HG03280 (cell line): ENCODE results near the gene INSYN2A.

Experiments
- ATAC-seq: cut with Tn5 transposase; IDR thresholded peaks from one replicate; pipeline ENCODE4 v1.9.1; 2021; ENCODE audit warnings: mild to moderate bottlenecking, moderate library complexity; ENCODE audit not compliant: unreplicated experiment

Gene INSYN2A

DNA sequence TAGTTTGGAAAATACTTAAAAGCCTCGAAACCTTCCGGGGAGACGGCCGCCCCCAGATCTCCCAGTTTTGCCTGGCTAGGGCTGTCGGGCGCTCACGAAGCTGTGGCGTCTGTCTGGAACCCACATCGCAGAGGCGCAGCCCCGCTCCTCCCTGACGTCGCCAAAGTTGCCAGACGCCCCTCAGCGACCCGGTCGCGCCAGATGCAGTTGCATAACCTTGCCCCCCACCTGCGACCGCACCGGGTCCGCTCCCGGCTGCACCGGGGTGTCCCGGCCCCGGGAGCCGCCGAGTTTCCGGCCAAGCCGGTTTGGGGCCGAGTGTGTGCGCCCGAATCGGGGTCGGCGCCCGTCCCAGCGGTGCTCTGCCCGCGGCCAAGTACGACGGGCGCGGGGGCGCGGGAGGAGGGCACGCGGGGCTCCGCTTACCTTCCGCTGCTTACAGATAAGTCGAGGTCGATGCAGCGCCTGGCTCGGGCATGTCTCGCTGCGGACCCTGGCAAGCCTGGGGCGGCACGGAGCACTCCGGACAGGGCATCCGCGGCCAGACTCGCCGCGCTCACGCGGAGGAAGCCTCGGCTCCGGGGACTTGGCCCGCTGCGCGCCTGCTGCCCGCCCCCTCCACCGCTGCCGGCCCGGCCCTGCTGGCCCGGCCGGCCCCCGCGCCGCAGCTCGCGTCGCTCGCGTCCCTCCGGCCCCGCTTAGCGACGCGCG is 665 bp downstream of the INSYN2A start:
- no peak for ATAC-seq

DNA sequence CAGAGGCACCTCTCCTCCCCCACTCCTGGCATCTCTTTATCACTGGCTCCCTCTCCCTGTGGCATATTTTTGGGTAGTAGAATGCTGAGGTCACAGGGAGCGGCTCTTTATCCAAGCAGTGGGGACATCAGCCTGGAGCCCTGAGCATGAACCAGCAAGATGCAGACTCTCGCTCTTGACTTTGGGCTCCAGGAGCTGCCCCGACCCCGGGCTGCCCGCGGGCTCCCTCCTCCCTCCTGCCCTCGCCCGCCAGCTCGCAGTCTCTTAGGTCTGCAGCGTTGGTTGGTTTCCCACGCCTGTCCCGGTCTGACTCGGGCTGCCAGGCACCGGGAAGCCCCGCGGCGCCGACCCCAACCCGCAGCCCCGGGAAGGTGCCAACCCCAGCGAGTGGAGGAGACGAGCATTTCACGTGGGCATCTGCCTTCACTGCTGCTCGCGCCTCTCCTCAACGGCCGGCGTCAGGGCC is 1.3 kb downstream of the INSYN2A start:
- no peak for ATAC-seq

DNA sequence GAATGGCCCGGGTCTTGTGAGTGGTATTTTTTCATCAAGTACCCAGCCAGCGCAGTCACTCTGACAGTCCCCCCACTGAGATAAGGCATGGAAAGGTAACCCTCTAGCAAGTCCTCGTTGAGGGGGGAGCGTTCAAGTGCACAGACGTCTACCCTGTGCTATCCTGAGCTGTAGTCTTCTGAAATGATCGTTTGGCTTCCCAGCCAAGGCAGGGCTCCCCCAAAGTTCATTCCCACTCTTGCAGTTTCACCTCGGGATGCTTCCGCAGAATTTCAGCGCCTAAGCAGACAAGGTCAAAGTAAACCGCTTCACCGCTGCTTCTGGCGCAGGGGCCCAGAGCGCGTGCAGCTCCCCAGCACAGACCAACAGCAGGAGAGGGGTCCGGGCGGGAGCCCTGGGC is 1.8 kb downstream of the INSYN2A start:
- ATAC-seq, result no peak

DNA sequence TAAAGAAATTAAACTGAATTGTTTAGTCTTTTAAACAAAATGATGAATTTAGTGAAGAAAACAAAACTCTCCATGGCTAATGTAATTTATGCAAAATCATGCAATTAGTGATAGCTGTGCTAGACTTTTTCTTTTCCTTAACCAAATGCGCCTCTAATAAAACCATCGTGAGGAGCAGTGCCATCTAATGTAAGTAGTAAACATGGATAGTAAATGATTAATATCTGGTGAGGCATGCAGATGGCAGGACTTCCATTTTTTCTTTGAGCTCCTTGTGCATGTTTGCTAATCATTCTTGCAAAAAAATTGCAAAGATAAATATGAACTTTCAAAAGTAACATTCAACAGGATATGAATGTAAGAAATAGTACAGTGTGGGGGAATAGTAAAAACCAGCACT is 2.3 kb downstream of the INSYN2A start:
- no peak for ATAC-seq

DNA sequence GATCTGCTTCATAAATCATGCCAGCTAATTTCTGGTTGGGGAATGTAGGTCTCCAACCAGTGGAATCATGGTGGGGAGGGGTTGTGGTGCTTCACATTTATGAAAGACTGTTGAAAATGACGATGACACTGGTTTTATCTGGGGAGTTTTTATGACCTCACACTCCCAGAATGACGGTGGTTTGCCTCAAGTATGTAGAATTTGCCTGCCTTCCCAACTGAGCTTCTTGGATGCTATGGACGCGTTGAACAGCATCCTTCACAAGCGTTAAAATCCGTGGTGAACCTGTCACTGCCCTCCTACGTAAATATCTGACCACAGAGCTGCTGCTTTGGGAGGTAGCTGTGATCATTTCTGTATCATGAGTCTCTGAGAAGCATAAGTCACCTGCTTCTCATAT is 3.3 kb downstream of the INSYN2A start:
- ATAC-seq, result no peak

DNA sequence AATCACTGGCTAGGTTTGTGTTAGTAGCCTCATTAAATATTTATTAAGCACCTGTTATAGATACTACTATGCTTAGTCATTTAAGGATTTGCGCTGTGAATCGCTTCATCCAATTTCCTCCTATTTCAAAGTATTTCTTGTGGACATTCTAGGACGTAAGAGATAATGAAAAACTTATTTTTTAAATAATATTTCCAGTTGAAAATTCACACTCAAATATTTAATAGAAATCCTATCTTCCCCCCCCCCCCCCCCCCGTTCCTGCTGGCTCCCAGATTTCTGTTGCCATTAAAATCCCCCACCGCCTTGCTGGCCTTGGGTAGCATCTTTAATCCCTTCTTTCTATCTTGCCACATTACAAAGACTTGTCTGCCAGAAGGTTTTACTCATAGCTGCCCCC is 6.0 kb downstream of the INSYN2A start:
- no peak for ATAC-seq

DNA sequence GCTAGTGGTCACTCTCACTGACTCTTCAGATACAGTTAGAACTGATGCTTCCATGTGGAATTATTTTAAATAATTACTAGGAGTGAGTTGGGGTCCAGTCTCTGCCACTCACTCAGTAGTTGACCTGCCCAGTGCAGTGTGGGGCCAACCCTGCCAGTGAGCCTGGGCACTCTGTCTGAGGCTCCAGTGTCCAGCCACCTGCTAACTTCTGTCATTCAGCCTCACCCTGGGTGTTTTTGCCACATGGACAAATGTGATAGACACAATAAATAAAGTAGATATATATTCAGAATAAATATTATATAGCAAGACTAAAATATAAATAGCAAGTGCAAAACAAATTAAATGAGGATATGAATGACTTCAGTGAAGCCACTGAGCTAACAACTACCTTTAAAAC is 7.2 kb downstream of the INSYN2A start:
- no peak for ATAC-seq

DNA sequence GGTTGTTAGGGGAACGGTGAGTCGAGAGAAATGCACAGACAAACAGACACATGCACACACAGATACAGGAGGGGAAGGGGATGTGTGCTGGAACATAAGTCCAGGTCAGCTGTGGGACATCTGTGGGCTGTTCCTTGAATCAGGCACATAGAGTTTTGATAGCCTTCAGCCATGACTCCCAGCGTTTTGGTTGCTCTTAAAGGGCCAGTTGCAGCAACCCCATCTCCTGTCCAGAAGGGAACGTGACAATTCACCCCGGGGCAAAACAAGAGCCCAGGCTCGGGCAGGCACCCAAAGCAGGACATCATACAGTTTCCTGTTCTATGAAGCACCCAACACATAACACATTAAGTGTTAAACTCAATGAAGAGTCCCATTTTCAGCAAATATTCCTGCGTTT is 9.6 kb downstream of the INSYN2A start:
- ATAC-seq, result no peak

DNA sequence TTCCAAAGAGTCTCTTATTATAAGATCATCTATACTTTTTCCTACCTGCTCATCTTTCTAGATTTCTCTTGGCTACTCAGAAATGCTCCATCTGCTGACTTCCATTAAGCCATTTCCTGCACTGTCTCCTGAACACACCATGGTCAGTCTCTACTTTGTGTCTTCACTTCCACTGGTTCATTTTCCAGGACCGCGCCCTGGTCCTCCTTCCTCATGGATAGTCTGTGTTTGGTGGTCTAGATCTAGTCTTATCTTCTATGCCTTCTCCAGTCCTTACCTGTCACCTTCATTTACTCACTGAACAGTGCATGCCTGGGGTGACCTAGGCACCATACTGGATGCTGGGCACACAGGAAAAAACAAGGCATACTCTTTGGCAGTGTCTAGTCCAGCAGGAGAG is 11.8 kb downstream of the INSYN2A start:
- no peak for ATAC-seq

DNA sequence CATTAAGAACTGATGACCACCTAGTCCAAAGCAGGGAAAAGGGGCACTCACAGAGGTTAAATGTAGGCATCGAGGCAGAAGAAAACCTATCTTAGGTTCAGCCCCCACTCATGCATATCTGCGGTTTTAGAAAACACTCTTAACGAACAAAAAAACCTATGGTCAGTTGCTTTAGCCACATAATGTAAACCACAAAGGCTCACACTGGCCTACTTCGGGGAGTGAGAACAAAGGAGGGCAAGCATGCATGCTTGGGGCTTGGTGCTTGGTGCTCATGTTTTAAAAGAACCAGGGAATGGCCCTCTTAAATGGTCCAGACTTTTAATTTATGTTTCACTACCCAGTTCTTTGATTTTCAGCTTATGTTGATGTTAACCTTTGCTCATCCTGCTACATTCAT is 14.2 kb downstream of the INSYN2A start:
- no peak for ATAC-seq

DNA sequence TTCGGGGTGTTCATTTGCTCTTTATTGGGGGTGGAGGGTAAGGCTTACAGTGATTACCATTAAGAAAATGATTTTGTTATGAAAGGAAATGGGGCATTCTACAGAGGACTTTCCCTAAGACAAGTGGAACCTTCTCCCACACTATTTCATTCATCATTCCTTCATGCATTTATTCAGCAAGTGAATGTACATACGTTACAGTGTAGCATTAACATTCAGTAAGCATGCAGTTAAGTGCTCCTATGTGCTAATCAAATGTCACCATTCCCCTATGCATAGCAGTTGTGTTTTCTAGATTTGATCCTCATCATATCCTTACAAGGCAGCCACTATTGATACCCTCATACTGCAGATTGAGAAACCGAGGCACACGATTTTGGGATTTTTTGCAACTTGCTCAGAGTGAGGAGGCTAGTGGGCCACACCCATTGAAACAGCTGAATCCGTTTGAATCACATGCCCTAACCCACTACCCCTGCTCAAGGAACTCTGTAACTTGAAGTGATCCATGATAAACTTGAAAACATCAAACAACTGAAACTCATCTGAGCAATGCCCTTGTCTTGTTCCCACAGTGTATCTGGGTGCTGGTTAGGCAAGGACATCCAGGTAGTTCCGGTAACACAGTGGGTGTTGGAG is 16.7 kb downstream of the INSYN2A start:
- ATAC-seq, result no peak

DNA sequence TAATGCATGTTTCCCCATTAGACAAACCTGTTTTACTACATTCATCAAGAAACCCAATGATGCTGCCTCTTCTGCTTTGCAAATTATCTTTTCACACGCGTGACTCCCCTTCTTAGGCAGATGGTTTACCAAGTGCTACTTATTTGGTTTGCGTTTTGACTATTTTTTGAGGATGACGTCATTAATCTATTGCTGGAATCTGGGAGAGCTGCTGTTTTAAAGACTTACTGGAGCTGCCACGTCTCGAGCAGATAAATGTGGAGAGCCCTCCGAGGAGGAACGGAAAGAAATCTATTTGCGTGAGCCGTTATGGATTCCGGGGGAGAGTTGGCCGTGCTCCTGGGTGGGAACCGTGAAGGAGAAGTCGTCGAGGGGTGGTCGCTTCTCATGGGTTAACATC is 19.7 kb downstream of the INSYN2A start:
- ATAC-seq, result no peak

DNA sequence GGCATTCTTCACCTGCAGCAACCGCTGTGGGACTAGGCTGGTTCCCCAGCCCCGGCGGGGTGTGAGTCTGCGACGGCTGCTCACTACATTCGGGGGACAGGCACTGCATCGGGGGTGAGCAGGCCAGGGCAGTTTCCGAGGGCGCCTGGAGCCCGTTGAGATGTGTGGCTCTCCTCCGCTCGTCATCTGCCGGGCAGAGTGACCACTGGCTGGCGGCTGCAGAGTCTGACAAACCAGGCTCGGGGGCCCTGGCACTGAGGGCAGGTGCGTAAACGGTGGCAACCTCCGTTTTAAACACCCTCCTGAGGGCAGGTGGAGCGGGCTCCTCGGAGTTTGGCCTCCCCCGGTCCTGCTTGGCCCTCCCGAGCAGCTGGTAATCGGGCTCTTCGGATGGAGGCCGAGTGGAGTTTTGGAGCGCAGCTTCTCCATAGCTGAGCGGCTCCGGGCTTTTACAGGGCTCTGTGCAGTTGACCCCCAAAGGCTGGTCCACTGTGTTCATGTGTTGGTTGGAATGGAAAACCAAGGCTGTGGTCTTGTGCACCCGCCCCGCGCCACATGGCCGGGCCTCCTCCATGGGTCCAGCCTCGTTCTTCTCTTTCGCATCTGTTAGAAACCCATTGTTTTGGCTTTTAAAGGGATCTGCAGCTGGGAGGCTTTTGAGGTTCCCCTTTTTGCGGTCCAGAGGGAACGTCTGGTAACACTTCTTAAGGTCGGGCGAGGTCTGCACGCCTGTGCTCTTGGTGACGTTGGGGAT is 20.9 kb downstream of the INSYN2A start:
- no peak for ATAC-seq

DNA sequence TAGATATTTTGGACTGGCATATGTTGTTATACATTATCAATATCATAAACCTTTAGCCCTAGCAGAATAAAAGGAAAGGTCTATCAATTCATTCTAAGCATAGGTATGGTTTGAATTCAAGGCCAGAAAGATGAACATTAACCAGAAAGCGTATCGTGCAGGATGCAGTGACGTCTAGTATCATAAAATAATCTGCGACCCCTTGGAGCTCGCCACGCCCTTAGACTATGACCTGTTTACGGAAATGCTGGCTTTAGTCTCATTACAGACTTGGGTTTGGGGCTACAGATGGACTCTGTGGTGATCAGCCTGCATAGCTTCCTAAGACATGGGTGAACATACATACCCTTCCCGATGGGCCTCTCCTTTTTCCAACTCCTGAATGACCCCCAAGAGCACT is 21.5 kb downstream of the INSYN2A start:
- ATAC-seq, result no peak

DNA sequence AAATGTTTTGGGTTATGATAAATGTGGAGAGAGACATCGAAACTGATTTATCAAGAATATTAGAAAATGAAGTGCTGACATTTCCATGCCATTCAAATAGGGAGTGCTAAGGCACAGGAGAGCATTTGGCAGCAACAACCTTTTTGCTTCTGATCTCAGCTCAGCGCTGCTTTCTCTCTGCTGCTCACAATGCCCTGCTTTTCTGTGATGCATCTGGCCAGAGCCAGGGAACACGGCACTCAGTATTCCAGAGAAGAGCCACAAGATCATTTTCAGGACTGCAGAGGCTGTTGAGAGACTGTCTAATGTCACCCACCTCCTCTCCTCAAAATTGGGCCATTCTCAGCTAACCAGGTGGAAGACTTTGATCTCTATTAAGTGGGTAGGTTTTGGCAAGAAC is 28.1 kb downstream of the INSYN2A start:
- ATAC-seq, result no peak

DNA sequence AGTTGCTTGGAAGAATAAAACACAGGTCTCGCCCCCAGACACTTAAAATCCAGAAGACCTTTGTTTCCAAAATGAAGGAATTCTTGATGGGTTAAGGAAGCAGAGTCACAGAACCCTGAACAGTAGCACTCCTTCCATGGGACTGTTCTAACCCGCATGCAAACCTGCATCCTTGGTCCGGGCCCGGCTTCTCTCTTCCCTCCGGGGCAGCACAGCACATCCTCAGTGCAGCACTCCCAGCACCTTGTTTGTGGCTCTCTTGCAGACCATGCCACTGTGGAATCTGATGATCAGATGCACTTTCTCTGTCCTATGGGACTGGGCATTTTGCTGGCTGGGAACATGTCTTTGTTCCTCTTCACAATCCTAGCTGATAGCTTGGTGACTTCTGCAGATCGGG is 33.5 kb downstream of the INSYN2A start:
- ATAC-seq, result no peak

DNA sequence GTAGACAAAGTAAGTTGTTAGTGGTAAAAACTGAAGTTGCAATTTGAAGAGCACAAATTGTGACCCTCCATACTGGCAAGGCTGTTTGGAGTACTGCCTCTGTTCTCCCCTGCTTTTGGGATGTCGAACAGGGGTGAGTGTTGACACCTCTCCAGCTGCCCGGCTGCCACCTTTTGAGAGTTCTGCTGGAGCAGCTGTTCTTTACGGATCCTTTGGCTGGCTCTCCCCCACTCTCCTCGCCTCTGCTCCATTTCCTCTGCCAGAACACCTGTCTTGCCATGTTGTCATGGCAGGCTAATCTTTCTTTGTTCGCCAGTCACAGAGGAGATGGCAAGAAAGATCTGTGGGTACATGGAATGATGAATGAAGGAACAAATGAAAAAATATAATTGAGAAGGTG is 34.9 kb downstream of the INSYN2A start:
- no peak for ATAC-seq

DNA sequence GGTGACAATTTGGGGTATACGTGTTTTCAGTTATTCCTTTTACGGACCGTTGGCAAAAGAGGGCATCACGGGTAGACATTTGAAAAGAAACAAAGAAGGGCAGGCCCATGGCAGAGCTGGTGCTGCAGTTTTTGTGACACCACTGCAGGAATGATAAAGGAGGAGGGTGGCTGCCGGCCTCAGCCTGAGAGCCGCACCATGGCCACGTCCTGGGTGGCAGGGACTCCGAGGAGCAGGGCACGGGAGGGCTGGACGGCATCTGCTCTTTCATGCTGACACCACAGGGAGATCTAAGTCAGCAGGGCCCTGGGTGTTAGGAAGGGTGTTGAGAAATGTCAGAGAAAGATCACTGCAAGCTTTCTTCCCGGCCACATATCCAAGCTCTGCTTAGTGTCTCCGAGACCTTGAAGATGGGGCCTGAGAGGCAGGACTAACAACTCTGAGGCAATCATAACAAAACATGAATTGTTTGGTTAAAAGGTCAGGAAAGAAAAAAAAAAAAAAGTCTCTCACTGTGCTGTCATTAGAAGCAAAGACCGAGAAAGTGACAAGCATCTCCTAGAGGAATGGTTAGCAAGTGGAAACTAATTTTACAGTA is 36.6 kb downstream of the INSYN2A start:
- no peak for ATAC-seq

DNA sequence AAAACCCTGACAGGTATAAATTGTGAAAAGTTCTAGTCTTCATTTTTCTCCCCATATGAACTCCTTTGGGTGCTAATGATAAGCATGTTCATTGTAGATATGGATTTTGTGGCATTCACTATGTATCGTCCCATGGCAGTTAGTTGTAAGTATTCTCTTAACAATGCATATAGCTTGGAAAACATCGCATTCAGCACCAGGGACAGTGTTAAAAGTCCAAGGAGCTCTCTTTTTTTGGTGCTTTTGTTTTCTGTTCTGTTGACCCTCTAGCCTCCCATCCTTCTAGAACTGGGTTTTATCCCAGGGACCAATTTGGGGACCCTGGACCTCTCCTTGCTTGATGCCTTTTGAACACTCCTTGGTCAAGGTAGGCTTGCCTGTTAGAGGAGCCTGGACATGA is 37.7 kb downstream of the INSYN2A start:
- ATAC-seq, result no peak

DNA sequence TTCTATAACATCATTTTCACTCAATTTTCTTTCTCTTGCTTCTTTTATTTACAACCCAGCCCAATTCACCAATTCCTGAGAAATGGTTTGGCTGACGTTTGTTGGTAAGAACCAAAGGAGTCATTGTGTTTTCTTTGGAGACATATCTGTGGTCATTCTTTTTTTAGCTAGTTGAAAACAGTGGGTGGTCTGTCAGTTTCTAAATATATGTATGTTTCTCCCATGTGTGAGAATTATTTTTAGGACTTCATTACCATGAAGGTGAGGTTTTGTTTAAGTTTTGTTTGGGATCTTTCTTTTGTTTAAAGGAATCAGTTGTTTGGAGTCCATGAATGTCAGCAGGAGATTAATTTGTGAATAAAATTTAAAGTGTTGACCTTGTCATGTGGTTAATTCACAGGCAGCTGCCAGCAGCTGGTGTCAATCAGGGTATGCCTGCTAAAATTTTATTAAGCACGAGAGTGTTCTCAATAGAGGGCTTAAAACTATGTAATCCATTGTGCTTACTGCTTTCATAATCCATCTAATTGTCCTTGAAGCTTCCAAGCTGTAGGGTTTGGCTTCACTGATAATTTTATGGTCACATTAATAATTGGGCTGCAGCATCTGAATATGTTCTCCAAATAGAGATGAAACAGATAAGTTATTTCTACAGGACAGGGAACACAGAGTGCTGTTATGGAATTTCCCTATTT is 38.7 kb downstream of the INSYN2A start:
- ATAC-seq, result no peak

DNA sequence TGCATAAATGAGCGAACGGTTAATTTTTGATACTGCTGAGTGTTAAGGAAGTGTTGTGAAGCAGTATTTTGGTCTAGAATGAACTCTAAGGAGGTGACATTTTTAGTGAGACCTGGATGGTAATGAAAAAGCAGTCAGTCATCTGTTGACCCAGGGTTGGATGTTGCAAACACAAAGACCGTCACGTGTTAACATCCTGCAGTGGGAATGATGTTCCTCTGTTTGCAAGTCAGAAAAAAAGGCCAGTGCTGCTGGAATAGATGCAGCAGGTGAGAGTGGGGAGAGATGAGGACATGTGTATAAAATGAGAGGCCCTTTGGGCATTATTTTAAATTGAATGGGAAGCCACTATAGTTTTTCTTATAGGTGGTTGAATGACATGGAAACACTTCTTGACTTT is 39.3 kb downstream of the INSYN2A start:
- no peak for ATAC-seq
